Testis (tissue), 3 donors: ENCODE data around the gene MOV10L1. TPM values are rescaled to one million over a fixed set of nuclear protein-coding genes. Genes with fewer than 3 reads are reported as not detected.

Source experiments
- DNase-seq: peaks from one replicate; pipeline ENCODE4 v3.0.0-alpha.2; 2019
- H3K27ac ChIP-seq, 2 donors: fragments of 200-600 bp; sonication (generic); one replicate each; pipeline ENCODE4 v1.5.1; 2019
- H3K27me3 ChIP-seq: fragments of 200-600 bp; sonication (generic); one replicate; pipeline ENCODE4 v1.5.1; 2019
- H3K36me3 ChIP-seq: fragments of 200-600 bp; sonication (generic); one replicate; pipeline ENCODE4 v1.5.1; 2017; ENCODE audit warnings: low read depth; ENCODE audit errors: missing control alignments
- H3K4me1 ChIP-seq: fragments of 200-600 bp; sonication (generic); one replicate; pipeline ENCODE4 v1.5.1; 2019
- H3K4me3 ChIP-seq, 2 donors: fragments of 200-600 bp; sonication (generic); one replicate each; pipeline ENCODE4 v1.5.1; 2017 to 2019
- H3K9me3 ChIP-seq: fragments of 200-600 bp; sonication (generic); one replicate; pipeline ENCODE4 v1.5.1; 2017
- CTCF ChIP-seq, 3 experiments: fragments of 450-650 bp in 2 of 3; fragments of 200-600 bp in 1 of 3; sonication (generic) in 1 of 3; IDR thresholded peaks; one replicate each; pipeline ENCODE4 v1.5.1; 2016 to 2019; ENCODE audit warnings: antibody characterized with exemption in 3 of 3, mild to moderate bottlenecking in 2 of 3, moderate library complexity in 1 of 3
- POLR2A ChIP-seq: fragments of 450-650 bp; IDR thresholded peaks from one replicate; pipeline ENCODE4 v1.6.1; 2017; ENCODE audit warnings: antibody characterized with exemption, mild to moderate bottlenecking, moderate library complexity
- WGBS, 2 donors: methylation state at CpG; one replicate each; pipeline ENCODE4 v1.1.5; 2018; 5-methylcytosine and 5-hydroxymethylcytosine counted together
- intact Hi-C: fragments of 100-400 bp; cut with DNase I; formaldehyde crosslinking; loops from one replicate; pipeline ENCODE4 v1.15.1; 2023; ENCODE audit warnings: low total_unique reads
- polyA plus RNA-seq: library from polyadenylated mRNA; stranded (reverse); fragments of 350-450 nt; fragmentation: Illumina TruSeq; extraction: RNeasy Lipid Tissue Mini Kit (QIAGEN cat#74804); gene quantifications from one replicate; pipeline ENCODE4 v1.2.3, GENCODE V29; 2014; ENCODE audit warnings: low read depth, low replicate concordance; ENCODE audit not compliant: insufficient read depth
- total RNA-seq, 2 donors: library from RNA; depleted of rRNA; stranded (reverse); fragments of >200 nt; gene quantifications; one replicate each; pipeline ENCODE4 v1.2.3, GENCODE V29; 2016

The MOV10L1 gene
- total and polyA plus RNA-seq, 3 donors from 2014 or later: 48.4 to 73.3 (median 62.4) TPM

- intact Hi-C loops: no loop called here
- no peak for DNase-seq
Measured at GRCh38 chr22:50138988-50139387, 49.2 kb downstream of the MOV10L1 start.

DNA sequence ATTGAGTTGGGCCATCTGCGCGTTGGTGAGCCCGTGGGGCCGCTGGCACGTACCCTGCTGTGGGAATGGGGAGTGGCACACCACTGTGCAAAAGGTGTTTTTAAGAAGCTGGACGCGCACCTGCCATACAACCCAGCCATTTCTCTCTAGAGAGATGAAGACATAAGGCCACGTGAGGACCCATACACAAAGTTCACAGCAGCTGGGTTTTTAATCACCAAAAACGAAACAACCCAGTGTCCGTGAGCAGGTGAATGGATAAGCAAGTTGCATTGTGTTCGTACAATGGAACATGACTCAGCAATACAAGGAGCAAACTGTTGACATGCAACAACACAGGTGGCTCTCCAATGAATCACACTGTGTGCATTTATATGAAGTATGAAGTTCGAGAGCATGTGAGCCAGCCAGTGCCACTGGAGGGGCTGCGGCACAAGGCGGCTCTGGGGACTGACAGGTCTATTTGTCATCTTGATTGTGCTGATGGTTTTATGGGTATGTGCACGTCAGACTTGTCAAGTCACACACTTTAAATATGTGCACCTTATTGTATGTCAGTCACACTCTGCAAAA lies 50.1 kb downstream of the MOV10L1 start:
- intact Hi-C loops: loop anchor here (10.0 kb wide), 1 partner anchor 65 kb away; the partner anchor contains the start of gene SELENOO

More at GRCh38 chr22:50138988-50139387, 49.2 kb downstream of the MOV10L1 start:
- WGBS, 2 donors: 83 to 88% methylated on average over 9 of the region's 9 CpGs
- H3K36me3 ChIP-seq: no peaks in the 10 kb centered on the region
- H3K4me3 ChIP-seq: no peak overlapping the region
- H3K27ac ChIP-seq: no peak overlapping the region
- TF ChIP-seq CTCF (IDR thresholded peaks at IDR 0.05) (no peak), POLR2A (no peak)
- no peaks in the 10 kb centered on the region for H3K27me3 ChIP-seq
- H3K9me3 ChIP-seq: no peaks in the 10 kb centered on the region
- peaks cover 5% of the 10 kb centered on the region for H3K4me1 ChIP-seq

DNA sequence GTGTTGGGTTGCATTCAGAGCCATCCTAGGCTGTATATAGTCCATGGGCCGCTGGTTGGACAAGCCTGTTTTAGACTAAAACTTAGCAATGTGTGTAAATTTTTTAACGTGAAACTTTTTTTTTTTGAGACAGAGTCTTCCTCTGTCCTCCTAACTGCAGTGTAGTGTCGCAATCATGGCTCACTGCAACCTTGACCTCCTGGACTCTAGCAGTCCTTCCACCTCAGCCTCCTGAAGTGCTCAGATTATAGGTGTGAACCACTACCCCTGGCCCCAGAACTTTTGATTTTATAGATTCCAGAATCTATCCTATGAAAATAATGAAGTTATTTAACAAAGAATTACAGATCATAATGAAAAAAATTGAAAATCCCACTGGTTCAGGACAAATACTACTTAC lies 50.8 kb downstream of the MOV10L1 start:
- DNase-seq: no peak
- no peaks in the 10 kb centered on the region for H3K36me3 ChIP-seq
- no peak overlapping the region for H3K4me3 ChIP-seq
- no peak overlapping the region for H3K27ac ChIP-seq
- H3K9me3 ChIP-seq: no peaks in the 10 kb centered on the region
- TF ChIP-seq POLR2A (no peak), CTCF (IDR thresholded peaks at IDR 0.05) (no peak)
- intact Hi-C loops: loop anchor here (10.0 kb wide), 1 partner anchor 64 kb away; the partner anchor contains the start of gene SELENOO
- H3K4me1 ChIP-seq: peaks cover 5% of the 10 kb centered on the region
- no peaks in the 10 kb centered on the region for H3K27me3 ChIP-seq
- 55 to 63% methylated on average over 3 of the region's 3 CpGs for WGBS, 2 donors

More for the DNA sequence above, 50.1 kb downstream of the MOV10L1 start:
- peaks cover 5% of the 10 kb centered on the region for H3K4me1 ChIP-seq
- no peaks in the 10 kb centered on the region for H3K27me3 ChIP-seq
- H3K27ac ChIP-seq: no peak overlapping the region
- WGBS, 2 donors: 83 to 86% methylated on average over 15 of the region's 15 CpGs
- H3K36me3 ChIP-seq: no peaks in the 10 kb centered on the region
- H3K4me3 ChIP-seq: no peak overlapping the region
- no peak for DNase-seq
- H3K9me3 ChIP-seq: no peaks in the 10 kb centered on the region
- TF ChIP-seq POLR2A: no peak
- no peak for TF ChIP-seq CTCF (IDR thresholded peaks at IDR 0.05)

DNA sequence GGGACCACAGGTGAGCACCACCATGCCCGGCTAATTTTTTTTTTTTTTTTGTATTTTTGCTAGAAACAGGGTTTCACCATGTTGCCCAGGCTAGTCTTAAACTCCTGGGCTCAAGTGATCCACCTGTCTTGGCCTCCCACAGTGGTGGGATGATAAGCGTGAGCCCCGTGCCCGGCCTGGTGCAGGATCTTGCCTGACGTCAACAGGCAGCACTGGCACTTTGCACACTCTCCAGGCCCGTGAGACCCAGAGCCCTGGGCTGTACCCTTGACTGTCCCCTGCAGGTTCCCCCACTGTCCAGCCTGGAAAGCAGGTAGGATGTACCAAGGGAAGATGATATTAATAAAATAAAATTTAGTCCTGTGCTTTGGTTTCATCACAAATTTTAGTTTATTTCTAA lies 51.7 kb downstream of the MOV10L1 start:
- intact Hi-C loops: loop anchor here (10.0 kb wide), 1 partner anchor 63 kb away; the partner anchor contains the start of gene SELENOO
- 75 to 86% methylated on average over 6 of the region's 6 CpGs for WGBS, 2 donors
- H3K36me3 ChIP-seq: no peaks in the 10 kb centered on the region
- no peak overlapping the region for H3K4me3 ChIP-seq
- no peaks in the 10 kb centered on the region for H3K9me3 ChIP-seq
- H3K27me3 ChIP-seq: no peaks in the 10 kb centered on the region
- peaks cover 6% of the 10 kb centered on the region for H3K4me1 ChIP-seq
- DNase-seq: no peak
- no peak overlapping the region for H3K27ac ChIP-seq
- TF ChIP-seq CTCF (IDR thresholded peaks at IDR 0.05): no peak
- no peak for TF ChIP-seq POLR2A

DNA sequence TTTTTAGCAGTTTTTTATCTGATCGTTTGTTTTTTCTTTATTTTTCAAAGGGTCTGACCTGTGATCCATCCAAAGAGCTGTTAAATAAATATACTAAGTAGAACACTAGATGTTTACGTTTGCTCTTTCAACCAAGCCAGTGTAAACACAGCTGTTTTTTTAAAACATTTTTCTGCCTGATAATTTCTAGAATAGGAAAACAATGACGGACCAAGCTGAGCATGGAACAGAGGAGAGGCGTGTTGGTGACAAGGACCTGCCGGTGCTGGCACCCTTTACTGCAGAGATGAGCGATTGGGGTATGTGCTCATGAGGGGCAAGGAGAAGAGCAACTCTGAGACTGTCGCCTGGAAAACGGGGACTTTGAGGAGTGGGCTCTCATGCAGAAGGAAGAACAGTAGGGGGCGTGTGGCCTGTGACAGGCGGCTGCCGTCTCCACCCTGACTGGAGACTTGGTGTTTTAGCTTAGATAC lies 52.1 kb downstream of the MOV10L1 start:
- Histone ChIP-seq H3K4me3 (no peak overlapping the region), H3K27me3 (no peaks in the 10 kb centered on the region), H3K27ac (no peak overlapping the region), H3K9me3 (no peaks in the 10 kb centered on the region), H3K4me1 (peaks cover 7% of the 10 kb centered on the region), H3K36me3 (no peaks in the 10 kb centered on the region)
- 43% methylated on average over 11 of the region's 11 CpGs for WGBS, 2 donors
- intact Hi-C loops: loop anchor here (10.0 kb wide), 1 partner anchor 63 kb away; the partner anchor contains the start of gene SELENOO
- no peak for TF ChIP-seq CTCF (IDR thresholded peaks at IDR 0.05)
- TF ChIP-seq POLR2A: no peak
- DNase-seq: no peak
